Right lobe of liver (tissue), 4 donors: ENCODE measurements around the gene COMMD10.

Experiments
- POLR2A ChIP-seq: fragments of 450-650 bp; IDR thresholded peaks from one replicate; pipeline ENCODE4 v1.6.1; 2017; ENCODE audit warnings: antibody characterized with exemption, mild to moderate bottlenecking
- TF ChIP-seq, protein P1 (sequence below), 4 donors: fragments of 200-600 bp in 3 of 4; fragments of 450-650 bp in 1 of 4; IDR thresholded peaks; one replicate each; pipeline versions ENCODE4 v1.5.1 to v1.8.0; 2016 to 2022; ENCODE audit warnings: antibody characterized with exemption in 4 of 4, mild to moderate bottlenecking in 2 of 4
- donor health status: DM: no; HTN: no; CAD: no.
- donor health status: DM: no; HTN: no; CAD: no.
- donor health status: DM: no; HTN: yes; CAD: no.

DNA sequence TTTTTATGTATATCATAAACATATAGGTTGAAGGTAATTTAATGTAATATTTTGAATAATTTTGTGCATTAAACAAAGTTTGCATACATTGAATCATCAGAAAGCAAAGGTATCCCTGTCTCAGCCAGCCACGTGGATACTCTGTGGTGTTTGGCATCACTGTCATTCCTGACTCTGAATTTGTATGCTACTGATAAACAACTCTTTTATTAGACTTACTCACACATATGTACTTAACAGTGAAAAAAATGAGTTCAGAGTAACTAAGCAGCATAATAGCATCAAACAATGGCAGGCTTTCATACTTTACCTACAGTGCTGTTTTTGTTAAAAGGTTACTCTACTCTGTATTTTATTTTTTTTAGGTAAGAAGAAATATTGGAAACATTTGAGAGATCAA lies 171.9 kb downstream of the COMMD10 start:
- TF ChIP-seq, protein P1, sequence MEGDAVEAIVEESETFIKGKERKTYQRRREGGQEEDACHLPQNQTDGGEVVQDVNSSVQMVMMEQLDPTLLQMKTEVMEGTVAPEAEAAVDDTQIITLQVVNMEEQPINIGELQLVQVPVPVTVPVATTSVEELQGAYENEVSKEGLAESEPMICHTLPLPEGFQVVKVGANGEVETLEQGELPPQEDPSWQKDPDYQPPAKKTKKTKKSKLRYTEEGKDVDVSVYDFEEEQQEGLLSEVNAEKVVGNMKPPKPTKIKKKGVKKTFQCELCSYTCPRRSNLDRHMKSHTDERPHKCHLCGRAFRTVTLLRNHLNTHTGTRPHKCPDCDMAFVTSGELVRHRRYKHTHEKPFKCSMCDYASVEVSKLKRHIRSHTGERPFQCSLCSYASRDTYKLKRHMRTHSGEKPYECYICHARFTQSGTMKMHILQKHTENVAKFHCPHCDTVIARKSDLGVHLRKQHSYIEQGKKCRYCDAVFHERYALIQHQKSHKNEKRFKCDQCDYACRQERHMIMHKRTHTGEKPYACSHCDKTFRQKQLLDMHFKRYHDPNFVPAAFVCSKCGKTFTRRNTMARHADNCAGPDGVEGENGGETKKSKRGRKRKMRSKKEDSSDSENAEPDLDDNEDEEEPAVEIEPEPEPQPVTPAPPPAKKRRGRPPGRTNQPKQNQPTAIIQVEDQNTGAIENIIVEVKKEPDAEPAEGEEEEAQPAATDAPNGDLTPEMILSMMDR (IDR thresholded peaks at IDR 0.05), result no peak
- no peak for TF ChIP-seq POLR2A
